HEK293 (cell line): ENCODE measurements around the gene CDH7.

Source experiments
- CTCF ChIP-seq: fragments of 450-650 bp; formaldehyde crosslinking; IDR thresholded peaks from 2 replicates; pipeline ENCODE4 v1.5.1; 2016; ENCODE audit warnings: missing biosample characterization, missing genetic modification characterization
- HOXD13 ChIP-seq: sonication (generic); formaldehyde crosslinking; IDR thresholded peaks from 2 replicates; pipeline ENCODE4 v1.8.0; 2022; ENCODE audit warnings: missing genetic modification reagents, borderline replicate concordance
- KLF1 ChIP-seq: fragments of 450-650 bp; formaldehyde crosslinking; IDR thresholded peaks from 2 replicates; pipeline ENCODE4 v1.5.1; 2016; ENCODE audit warnings: missing biosample characterization, missing genetic modification characterization
- TCF7L2 ChIP-seq: IDR thresholded peaks from 2 replicates; pipeline ENCODE4 v1.6.1; 2011; ENCODE audit warnings: low read depth, mild to moderate bottlenecking, inconsistent platforms, low read length, moderate library complexity, borderline replicate concordance
- YY1 ChIP-seq: fragments of 450-650 bp; formaldehyde crosslinking; IDR thresholded peaks from 2 replicates; pipeline ENCODE4 v1.5.1; 2018; ENCODE audit warnings: missing biosample characterization, missing genetic modification characterization
- ZFP41 ChIP-seq: fragments of 450-650 bp; formaldehyde crosslinking; IDR thresholded peaks from 2 replicates; pipeline ENCODE4 v1.5.1; 2016; ENCODE audit warnings: missing biosample characterization, missing genetic modification characterization, borderline replicate concordance
- ZNF221 ChIP-seq: fragments of 450-650 bp; formaldehyde crosslinking; IDR thresholded peaks from 2 replicates; pipeline ENCODE4 v1.5.1; 2017; ENCODE audit warnings: missing biosample characterization, missing genetic modification characterization, borderline replicate concordance
- ZNF394 ChIP-seq: fragments of 450-650 bp; formaldehyde crosslinking; IDR thresholded peaks from 2 replicates; pipeline ENCODE4 v1.5.1; 2016; ENCODE audit warnings: missing biosample characterization, missing genetic modification characterization, mild to moderate bottlenecking, moderate library complexity, borderline replicate concordance
- ZNF423 ChIP-seq: fragments of 450-650 bp; formaldehyde crosslinking; IDR thresholded peaks from 2 replicates; pipeline ENCODE4 v1.5.1; 2016; ENCODE audit warnings: missing biosample characterization, missing genetic modification characterization
- ZNF580 ChIP-seq: fragments of 450-650 bp; formaldehyde crosslinking; IDR thresholded peaks from 2 replicates; pipeline ENCODE4 v1.5.1; 2016; ENCODE audit warnings: missing biosample characterization, missing genetic modification characterization
- ZNF701 ChIP-seq: fragments of 450-650 bp; formaldehyde crosslinking; IDR thresholded peaks from 2 replicates; pipeline ENCODE4 v1.5.1; 2016; ENCODE audit warnings: missing biosample characterization, missing genetic modification characterization

GRCh38 chr18:65852273-65852672 lies 101.5 kb downstream of the CDH7 start:
- TF ChIP-seq KLF1 (tag by site-specific recombination) (no peak), TCF7L2 (no peak), ZNF423 (tag by site-specific recombination) (no peak), CTCF (tag by site-specific recombination) (no peak), ZNF701 (no peak), HOXD13 (CRISPR knock-in tag) (no peak), ZNF221 (tag by site-specific recombination) (no peak), ZFP41 (no peak), YY1 (no peak), ZNF394 (no peak), ZNF580 (tag by site-specific recombination) (no peak)
